ENCODE results near the gene ACSF2.

Gene ACSF2

GRCh38 chr17:50473901-50474300 lies 47.9 kb downstream of the ACSF2 start:
- TF ChIP-seq MAX (IDR thresholded peaks at IDR 0.05) (no peak), YY1 (IDR thresholded peaks at IDR 0.05; ENCODE audit: low read depth) (no peak), FOXM1 (IDR thresholded peaks at IDR 0.05; ENCODE audit: borderline replicate concordance, low read depth) (no peak), REST (IDR thresholded peaks at IDR 0.05; ENCODE audit: low read depth) (no peak), RAD21 (IDR thresholded peaks at IDR 0.05; ENCODE audit: low read depth) (no peak), EP300 (IDR thresholded peaks at IDR 0.05; ENCODE audit: borderline replicate concordance) (no peak), ZBTB7A (IDR thresholded peaks at IDR 0.05; ENCODE audit: low read depth) (no peak), CEBPB (IDR thresholded peaks at IDR 0.05) (no peak), EGR1 (IDR thresholded peaks at IDR 0.05) (no peak), CREB1 (IDR thresholded peaks at IDR 0.05; ENCODE audit: low read depth) (no peak), TEAD4 (IDR thresholded peaks at IDR 0.05) (no peak), TAF1 (IDR thresholded peaks at IDR 0.05; ENCODE audit: low read depth) (no peak), TCF12 (IDR thresholded peaks at IDR 0.05; ENCODE audit: low read depth) (no peak)

- TF ChIP-seq YY1 (IDR thresholded peaks at IDR 0.05; ENCODE audit: low read depth): no peak
Measured at GRCh38 chr17:50474523-50474922, 48.5 kb downstream of the ACSF2 start.

- TF ChIP-seq FOXM1 (IDR thresholded peaks at IDR 0.05; ENCODE audit: borderline replicate concordance, low read depth): no peak
- TF ChIP-seq CREB1 (IDR thresholded peaks at IDR 0.05; ENCODE audit: low read depth): no peak
- TF ChIP-seq NFIC (IDR thresholded peaks at IDR 0.05): no peak
- no peak for TF ChIP-seq TCF12 (IDR thresholded peaks at IDR 0.05; ENCODE audit: low read depth)
- TF ChIP-seq CEBPB (IDR thresholded peaks at IDR 0.05): no peak
- TF ChIP-seq RAD21 (IDR thresholded peaks at IDR 0.05; ENCODE audit: low read depth): no peak
- no peak for TF ChIP-seq ZBTB7A (IDR thresholded peaks at IDR 0.05; ENCODE audit: low read depth)
- TF ChIP-seq EP300 (IDR thresholded peaks at IDR 0.05; ENCODE audit: borderline replicate concordance): no peak
- no peak for TF ChIP-seq MAX (IDR thresholded peaks at IDR 0.05)
- no peak for TF ChIP-seq REST (IDR thresholded peaks at IDR 0.05; ENCODE audit: low read depth)
- no peak for TF ChIP-seq TAF1 (IDR thresholded peaks at IDR 0.05; ENCODE audit: low read depth)
- no peak for TF ChIP-seq USF1 (IDR thresholded peaks at IDR 0.05)
- no peak for TF ChIP-seq YY1 (IDR thresholded peaks at IDR 0.05; ENCODE audit: low read depth)
Measured at GRCh38 chr17:50475362-50475761, 49.3 kb downstream of the ACSF2 start.

GRCh38 chr17:50476545-50477315 lies 50.7 kb downstream of the ACSF2 start:
- TF ChIP-seq TAF1 (IDR thresholded peaks at IDR 0.05; ENCODE audit: low read depth) (no peak), CEBPB (IDR thresholded peaks at IDR 0.05) (no peak), EGR1 (IDR thresholded peaks at IDR 0.05) (no peak), TCF12 (IDR thresholded peaks at IDR 0.05; ENCODE audit: low read depth) (no peak), TEAD4 (IDR thresholded peaks at IDR 0.05) (no peak), ZBTB7A (IDR thresholded peaks at IDR 0.05; ENCODE audit: low read depth) (no peak), CREB1 (IDR thresholded peaks at IDR 0.05; ENCODE audit: low read depth) (no peak), MAX (IDR thresholded peaks at IDR 0.05) (no peak), NFIC (IDR thresholded peaks at IDR 0.05) (no peak), USF1 (IDR thresholded peaks at IDR 0.05) (no peak)

GRCh38 chr17:50477976-50478375 lies 52.0 kb downstream of the ACSF2 start:
- TF ChIP-seq EP300 (IDR thresholded peaks at IDR 0.05; ENCODE audit: borderline replicate concordance): no peak
- no peak for TF ChIP-seq REST (IDR thresholded peaks at IDR 0.05; ENCODE audit: low read depth)
- no peak for TF ChIP-seq EGR1 (IDR thresholded peaks at IDR 0.05)
- no peak for TF ChIP-seq CREB1 (IDR thresholded peaks at IDR 0.05; ENCODE audit: low read depth)
- no peak for TF ChIP-seq TEAD4 (IDR thresholded peaks at IDR 0.05)
- TF ChIP-seq MAX (IDR thresholded peaks at IDR 0.05): no peak
- TF ChIP-seq CEBPB (IDR thresholded peaks at IDR 0.05): no peak
- no peak for TF ChIP-seq RAD21 (IDR thresholded peaks at IDR 0.05; ENCODE audit: low read depth)
- TF ChIP-seq TCF12 (IDR thresholded peaks at IDR 0.05; ENCODE audit: low read depth): no peak
- no peak for TF ChIP-seq ZBTB7A (IDR thresholded peaks at IDR 0.05; ENCODE audit: low read depth)
- TF ChIP-seq FOXM1 (IDR thresholded peaks at IDR 0.05; ENCODE audit: borderline replicate concordance, low read depth): no peak
- no peak for TF ChIP-seq TAF1 (IDR thresholded peaks at IDR 0.05; ENCODE audit: low read depth)
- no peak for TF ChIP-seq USF1 (IDR thresholded peaks at IDR 0.05)
- TF ChIP-seq NFIC (IDR thresholded peaks at IDR 0.05): no peak
- TF ChIP-seq YY1 (IDR thresholded peaks at IDR 0.05; ENCODE audit: low read depth): no peak
